Stimulated activated naive CD8-positive, alpha-beta T cell treated with anti-CD3 and anti-CD28 coated beads, Interleukin-15, Interleukin-2, amounts not matched to agents 100 U/mL and 50 U/mL, for 24 hours (primary cell): ENCODE results near the gene XRCC4.

ENCODE experiments used
- ATAC-seq: fragments of 150-1000 bp; cut with Tn5 transposase; one replicate; pipeline ENCODE4 v1.10.0; 2021
- DNase-seq: peaks from one replicate; pipeline ENCODE4 v3.0.0; 2021

The XRCC4 gene

DNA sequence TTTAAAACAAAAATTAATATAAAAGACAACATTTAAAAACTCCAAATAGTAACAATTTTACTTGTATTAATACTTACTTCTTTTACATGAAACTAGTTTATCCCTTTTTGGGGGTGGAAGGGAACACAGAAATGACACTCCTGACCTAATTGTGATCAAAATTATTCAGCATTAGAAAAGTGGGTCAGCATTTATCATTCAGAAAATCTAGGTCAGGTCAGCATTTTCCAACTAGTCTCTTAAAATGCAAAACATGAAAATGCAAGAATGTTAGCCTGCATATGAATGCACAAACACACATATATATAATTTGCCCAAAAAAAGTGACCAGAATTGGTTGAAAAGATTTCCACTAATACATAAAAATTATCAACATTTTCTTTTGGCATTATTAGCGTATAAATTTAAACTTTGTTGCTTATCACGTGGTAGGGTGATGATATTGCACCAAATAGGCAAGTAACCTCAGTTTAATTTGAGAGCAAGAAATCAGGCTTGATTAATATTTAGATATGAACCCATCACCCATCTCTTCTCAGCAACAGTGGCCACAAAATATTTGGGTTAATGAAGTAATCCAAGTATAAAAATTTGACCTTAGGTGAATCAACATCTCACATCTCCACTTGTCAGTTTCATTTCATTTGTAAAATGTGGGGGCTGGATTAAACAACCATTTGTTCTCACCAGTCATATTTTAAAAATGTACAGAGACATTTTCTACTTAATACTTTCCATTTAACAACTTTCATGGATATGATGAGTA, 5.9 kb upstream of the XRCC4 start:
- DNase-seq, result no peak
- no peak for ATAC-seq

DNA sequence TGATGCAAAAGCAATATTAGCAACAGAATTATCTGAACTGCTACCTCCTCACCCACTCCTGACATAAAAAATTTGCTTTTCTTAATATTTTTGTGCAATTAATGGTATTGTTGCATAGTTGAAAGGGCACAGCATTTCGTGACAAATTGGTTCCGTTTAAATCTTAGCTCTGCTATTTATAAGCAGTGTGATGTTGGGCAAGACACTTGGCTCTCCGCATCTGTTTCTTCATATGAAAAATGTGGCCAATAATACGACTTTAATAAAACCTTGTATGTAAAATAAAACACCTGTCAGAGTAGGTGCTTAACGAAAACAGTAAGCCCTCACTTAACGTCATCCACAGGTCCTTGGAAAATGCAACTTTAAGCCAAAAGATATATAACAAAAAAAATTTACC, 4.4 kb upstream of the XRCC4 start:
- ATAC-seq (no peak), DNase-seq (no peak)

DNA sequence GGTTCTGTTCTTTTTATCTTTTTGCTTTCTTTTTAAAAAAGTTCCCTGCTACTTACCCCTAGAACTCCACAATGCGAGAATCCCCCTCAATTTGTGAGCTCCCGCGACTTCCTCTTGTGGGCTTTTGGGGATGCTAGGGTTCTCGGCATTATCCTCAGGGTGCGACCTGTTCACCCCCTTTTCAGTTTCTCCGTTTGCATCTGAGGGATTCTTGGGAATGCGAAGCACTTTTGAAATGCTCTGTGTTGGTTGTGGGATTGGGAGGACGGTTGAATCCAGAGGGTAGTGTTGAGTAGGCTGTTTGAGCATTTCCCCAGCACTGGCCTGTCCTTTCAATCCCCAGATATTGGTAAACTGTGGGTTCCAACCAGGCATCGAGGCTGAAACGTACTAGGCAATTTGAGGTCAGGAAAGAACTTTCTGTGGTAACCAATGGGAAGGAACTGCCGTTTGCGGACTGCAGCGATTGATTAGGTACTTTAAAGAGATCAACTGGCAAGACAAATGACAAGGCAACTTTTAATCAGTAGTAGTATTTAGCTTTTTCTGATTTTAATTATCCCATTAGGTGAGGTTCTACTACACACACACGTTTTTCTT, 415 bp downstream of the XRCC4 start:
- no peak for DNase-seq
- ATAC-seq, result no peak

DNA sequence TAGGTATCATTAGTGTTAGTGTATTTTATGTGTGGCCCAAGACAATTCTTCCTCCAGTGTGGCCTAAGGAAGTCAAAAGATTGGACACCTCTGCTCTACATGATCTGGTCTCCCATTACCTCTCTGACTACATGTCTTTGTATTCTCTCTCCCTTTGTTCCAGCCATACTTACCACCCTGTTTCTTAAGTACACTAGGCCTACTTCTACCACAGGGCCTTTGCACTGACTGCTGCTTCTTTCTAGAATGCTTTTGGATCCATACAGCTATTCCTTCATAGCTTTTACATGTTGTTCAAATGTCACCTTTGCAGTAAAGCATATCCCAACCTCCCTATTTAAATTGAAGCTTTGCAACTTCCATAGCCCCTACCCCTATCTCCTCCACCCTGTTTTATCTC, 5.4 kb downstream of the XRCC4 start:
- no peak for DNase-seq
- ATAC-seq, result no peak

DNA sequence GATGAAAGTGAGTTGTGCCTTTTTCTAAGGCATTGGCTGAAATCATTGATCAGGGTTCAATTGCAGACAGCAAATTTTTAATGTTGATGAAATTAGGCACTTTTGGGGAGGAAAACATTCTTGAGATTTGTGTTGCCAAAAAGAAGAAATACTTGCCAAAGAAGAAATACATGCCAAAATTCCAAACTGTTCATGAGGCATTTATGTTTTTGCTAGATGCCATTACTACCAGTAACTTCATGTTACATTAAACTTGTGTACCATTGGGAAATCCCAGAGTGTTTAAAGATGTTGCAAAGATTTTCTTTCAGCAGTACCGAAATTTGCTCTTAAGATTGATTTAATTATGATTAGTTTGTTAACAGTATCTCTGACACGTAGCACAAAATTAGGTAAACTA, 7.0 kb downstream of the XRCC4 start:
- ATAC-seq (no peak), DNase-seq (no peak)

DNA sequence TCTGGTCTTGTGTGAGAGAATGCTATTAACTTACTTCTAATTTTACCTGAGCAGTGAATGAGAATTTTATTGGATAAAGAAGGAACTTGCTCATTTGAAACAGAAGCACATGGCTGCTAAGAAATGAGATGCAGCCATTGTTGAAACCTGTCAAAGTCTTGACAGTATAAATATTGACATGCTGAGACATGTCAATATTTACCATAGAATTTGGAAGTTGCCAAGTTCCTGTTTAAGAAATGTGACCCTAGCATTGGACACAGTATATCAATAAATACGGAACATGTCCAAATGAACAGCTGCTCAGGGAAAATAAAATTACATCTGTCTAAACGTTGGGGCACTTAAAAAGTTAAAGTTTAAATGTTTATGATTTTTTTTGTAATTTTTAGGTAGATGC, 7.8 kb downstream of the XRCC4 start:
- DNase-seq (no peak), ATAC-seq (no peak)

DNA sequence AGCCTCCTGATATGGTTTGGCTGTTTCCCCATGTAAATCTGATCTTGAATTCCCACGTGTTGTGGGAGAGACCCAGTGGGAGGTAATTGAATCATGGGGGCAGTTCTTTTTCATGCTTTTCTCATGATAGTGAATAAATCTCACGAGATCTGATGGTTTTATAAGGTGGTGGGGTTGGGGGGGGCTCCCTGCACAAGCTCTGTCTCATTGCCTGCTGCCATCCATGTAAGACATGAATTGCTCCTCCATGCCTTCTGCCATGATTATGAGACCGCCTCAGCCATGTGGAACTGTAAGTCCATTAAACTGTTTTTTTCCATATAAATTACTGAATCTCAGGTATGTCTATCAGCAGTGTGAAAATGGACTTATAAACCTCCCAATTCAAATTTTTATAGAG, 12.8 kb downstream of the XRCC4 start:
- DNase-seq, result no peak
- no peak for ATAC-seq

DNA sequence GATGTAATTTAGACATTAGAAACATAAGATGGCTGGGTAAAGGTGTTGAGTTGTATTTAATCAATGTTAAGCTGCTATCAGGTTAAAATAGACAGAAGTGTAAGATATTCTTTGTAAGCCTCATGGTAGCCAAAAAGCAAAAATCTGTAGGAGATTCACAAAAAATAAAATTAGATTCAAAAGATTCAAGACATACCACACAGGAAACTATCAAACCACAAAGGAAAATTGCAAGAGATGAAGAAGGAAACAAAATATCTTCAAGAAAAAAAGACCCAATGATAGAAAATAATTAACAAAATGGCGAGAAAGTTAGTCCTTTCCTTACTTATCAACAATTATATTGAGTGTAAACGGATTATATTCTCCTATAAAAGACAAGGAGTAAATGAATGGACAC, 15.3 kb downstream of the XRCC4 start:
- ATAC-seq (no peak), DNase-seq (no peak)

DNA sequence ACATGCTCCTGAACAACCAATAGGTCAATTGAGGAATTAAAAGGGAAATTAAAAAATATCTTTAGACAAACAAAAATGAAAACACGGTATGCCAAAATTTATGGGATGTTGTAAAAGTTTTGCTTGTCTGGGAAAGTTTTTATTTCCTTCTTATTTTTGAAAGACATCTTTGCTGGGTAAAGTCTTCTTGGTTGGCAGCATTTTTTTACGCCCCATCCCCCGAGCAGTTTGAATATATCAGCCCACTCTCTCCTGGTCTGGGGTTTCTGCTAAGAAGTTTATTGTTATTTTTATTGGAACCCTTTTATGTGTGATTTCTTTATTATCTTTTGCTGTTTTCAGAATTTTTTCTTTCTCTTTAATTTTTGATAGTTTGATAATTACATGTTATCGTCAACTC, 16.3 kb downstream of the XRCC4 start:
- ATAC-seq (no peak), DNase-seq (no peak)

DNA sequence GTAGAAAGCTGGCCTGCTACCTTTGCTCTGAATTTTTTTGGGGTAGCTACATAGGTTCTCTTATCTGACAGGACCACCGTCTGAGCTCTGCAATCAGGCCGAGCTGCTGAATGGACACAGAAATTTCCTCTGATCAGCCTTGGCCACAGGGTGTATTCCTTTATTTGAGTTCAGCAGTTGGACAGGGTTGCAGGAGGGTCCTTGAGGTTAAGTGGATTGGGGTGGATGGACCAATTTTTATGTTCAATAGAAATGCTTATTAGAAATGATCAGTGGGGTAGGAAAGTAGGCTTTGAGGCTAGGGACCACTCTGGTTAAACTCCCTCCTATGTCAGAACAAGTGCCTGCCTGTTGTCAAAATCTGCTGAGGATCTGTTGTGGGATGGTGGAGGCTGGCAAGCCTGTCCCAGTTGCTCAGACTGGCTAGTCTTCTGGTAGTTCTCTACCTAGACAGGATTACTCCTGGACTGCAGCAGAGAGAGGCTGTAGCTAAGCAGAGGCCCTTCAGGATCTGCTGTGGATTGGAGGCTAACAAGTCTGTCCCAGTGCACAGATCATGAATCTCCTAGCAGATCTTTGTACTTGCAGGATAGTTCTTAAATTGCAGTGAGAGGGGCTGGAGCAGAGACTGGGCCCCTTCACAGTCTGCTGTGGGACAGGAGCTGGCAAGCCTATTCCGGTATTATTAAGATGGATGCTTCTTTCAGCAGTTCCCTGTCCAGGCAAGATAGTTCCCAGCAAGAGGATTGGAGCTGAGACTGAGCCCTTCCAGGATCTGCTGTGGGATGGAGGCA, 18.0 kb downstream of the XRCC4 start:
- no peak for ATAC-seq
- no peak for DNase-seq

DNA sequence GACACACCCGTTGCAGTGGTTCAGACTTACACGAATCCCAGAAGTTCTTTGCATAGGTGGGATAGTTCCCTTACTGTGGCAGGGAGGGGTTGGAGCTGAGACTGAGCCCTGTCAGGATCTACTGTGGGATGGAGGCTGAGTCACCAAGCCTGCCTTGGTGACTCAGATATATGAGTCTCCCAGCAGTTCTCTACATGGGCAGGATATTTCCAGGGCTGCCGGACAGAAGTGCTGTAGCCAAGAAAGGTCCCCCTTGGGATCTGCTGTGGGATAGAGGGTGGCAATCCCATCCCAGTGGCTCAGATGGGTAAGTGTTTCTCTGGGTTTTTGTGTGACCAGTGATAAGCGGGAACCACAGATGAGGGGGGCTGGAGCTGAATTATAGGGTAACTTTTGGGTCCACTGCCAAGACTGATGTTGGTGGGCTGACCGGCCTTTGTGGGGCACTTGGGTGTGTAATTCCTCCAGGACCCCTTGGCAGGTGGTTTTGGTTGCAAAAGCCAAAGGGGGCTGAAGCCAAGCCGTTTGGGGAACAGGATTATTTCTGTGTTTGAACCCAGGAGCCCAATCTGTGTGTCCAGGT, 18.7 kb downstream of the XRCC4 start:
- DNase-seq (no peak), ATAC-seq (no peak)

DNA sequence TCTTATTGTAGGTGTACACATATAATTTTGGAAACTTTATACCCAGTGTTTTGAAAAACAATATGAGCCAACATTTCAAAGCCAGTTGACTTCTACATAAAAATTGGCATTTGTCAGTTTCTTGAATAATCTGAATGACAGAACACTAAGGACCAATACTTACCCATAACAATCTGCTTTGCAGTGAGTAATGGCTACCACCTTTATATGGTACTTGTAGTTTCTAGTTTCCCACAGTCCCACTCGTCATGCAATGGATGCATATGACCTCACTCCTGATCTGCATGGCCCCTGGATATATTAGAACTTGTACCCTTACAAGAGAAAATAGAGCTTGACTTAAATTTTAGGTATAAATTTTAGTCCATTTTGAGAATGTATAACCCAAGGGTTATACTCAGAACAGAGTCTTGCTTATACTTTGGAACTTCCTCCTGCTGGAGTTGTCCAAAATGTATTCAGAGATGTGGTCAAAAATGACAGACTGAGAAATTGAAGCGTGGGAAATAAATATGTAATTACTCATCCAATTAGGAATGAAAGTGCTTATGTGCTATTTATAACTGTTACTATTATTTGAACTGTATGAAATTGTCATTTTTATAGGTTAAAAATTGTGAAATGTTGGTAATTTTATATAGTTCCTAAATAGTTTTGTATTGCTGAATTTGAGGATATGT, 19.5 kb downstream of the XRCC4 start:
- DNase-seq (no peak), ATAC-seq (no peak)

DNA sequence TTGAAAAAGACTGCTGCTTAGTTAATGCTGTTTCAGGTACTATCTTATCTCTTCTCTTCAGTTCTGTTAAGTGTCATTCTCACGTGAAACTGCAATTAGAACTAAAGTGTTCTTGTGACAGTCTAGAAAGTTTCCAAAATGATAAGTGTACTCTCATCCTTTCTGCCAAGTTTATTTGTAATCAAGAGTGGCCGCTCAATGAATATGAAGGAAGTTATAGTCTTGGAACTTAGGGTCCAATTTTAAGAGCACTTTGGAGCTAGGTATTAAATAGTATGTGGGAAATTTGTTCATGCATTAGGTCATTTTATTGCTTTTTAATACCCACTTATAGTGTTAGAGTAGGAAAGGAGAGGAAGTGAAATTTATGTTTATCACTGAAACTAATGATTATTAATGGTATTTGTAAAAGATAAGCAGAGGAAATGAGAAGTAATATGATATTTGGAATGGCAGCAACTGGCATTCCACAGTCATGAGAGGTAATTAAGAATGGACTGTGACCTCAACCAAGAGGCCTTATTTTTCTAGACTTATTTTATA, 20.4 kb downstream of the XRCC4 start:
- DNase-seq (no peak), ATAC-seq (no peak)

DNA sequence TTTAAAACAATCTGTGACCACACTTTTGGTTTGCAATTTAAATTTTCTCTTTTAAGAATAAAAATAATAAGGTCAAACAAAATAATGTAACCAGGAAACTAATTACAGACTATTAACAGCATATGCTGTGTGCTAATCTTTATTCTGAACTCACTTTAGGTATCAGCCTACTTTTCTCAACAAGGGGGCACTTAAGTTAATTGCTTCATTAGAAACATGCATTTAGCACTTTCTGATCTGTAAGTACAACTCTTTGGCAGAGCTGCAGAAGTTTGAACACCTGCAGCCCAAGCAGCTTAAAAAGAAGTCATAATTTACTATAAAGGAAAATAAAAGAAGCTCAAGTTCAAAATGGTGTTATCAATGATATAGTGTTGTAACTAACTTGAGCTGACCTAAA, 21.7 kb downstream of the XRCC4 start:
- DNase-seq (no peak), ATAC-seq (no peak)

DNA sequence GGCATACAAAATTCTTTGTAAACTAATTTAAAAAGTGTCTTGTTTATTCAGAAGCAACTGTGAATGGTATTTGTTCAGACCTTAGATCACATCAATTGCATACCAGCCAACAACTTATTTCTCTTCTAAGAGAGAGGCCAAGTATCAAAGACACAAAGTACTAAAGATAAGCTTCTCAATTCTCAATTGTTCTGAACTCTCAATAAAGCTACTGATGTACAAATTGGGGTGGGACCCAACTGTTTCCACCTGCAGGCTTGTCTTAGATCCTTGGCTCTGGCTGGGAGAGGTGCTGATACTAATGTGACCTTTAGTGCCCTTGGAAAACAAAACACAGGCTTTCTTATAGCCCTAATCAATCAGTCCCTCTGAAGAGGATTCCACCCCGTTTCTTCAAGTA, 22.1 kb downstream of the XRCC4 start:
- no peak for ATAC-seq

DNA sequence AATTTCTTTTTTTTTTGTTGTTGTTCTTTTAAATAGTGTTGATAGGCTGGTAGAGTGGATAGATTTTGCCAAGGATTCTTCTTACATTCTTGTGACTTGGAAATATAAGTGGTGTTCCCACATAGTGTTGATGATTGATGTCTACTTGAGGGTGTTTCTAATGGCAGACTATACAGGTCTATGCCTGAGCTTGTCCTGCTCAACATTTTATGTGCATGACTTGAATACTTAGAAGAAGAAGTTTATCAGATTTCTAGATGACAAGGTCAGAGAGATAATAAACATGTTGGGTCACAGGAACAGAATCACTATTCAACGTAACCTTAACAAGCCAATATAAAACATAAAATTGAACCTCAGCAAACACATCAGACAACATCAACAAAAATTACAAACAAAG, 24.2 kb downstream of the XRCC4 start:
- DNase-seq (no peak), ATAC-seq (no peak)

More for the DNA sequence above, 22.1 kb downstream of the XRCC4 start:
- no peak for DNase-seq

DNA sequence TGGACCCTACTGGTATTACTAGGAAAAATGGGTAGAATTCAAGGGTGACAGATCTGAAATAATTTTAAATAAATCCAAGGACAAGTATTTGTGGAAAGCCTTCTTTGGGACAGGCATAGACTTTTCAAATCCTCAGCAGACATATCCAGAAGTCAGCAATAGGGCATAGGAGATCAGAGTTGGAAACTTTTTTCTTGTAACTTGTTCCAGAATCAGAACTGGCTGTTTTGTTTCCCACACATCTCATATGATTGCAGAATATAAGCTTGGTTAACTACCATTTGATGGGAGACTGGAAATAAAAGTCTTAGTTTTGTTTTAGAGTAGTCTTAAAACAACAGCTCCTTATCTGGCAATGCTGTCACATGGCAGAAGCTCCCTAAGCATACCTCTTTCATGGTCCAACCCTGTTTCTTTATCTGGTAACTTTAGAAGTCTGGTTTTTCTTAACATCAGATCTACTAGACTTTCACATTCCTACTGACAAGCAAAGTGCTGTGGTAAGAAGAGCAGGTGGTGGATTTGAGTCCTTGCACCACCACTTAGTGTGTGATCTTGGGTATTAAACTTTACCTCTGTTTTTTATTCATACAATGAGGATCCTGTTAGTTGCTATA, 25.1 kb downstream of the XRCC4 start:
- DNase-seq, result no peak
- ATAC-seq, result no peak

DNA sequence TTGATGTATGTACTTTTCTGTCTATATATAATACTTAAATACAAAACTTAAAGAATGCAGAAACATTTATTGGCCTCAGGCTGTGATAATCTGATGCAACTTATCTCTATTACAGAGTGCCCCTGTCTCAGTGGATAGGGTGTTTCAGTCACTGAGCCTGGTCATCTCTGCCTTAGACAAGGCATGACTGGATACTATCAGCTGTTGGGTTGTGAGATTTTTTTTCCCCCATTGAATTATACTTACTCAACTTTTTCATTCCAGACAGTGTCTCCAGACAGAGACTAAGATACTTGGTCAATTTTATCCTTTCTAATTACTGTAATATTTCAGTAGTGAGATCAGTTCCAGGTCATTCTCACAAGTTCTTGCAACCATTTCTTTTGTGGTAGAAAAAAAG, 26.7 kb downstream of the XRCC4 start:
- DNase-seq (no peak), ATAC-seq (no peak)

DNA sequence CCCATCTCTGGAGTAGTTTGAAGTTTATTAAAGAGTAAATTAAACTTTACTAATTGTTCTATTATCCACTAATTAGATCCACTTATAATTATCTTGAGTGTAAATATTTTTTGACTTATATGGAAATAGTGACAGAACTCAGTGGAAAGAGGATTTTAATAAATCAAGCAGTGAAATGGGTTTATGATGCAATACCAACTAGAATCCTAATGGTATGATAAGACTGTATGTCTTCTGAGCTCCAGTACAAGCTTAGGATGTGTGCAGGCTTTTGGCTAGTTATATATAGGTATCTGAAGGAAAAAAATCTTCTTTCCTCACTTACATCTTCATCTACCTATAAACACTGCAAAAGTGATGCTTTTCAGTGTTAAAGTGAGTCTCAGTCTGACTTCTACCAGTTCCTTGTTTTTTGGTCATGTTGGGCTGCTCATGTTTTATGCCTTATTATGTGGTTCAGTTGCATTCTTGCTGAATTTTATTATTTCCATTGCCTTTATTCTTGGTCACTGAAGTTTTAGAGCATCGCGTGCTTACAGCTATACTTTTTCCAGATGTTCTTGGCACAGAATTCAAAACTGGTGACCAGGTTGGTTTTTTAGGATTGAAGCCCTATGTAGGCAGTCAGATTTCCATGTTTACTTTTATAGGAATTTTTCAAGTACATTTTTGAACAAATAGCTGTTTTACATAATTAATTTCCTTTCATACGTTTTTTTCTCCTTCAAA, 30.5 kb downstream of the XRCC4 start:
- no peak for DNase-seq

DNA sequence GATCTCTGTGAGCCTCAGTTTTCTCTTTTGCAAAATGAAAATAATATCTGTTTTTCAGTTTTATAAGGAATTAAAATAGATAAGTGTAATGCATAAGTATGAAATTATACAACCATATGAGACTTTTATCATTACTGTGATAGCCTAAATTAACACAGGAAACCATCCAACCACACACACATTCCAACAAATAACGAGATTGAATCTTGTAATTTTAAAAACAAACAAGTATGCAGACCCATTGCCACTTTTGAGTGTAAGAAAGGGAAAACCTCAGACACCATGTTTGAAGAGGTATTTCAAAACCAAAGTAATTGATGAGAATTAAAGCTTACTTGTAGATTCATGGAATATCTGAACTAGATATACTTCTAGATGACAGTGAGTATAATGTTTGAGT, 32.0 kb downstream of the XRCC4 start:
- no peak for DNase-seq
- ATAC-seq, result no peak

More for the DNA sequence above, 30.5 kb downstream of the XRCC4 start:
- ATAC-seq, result no peak

DNA sequence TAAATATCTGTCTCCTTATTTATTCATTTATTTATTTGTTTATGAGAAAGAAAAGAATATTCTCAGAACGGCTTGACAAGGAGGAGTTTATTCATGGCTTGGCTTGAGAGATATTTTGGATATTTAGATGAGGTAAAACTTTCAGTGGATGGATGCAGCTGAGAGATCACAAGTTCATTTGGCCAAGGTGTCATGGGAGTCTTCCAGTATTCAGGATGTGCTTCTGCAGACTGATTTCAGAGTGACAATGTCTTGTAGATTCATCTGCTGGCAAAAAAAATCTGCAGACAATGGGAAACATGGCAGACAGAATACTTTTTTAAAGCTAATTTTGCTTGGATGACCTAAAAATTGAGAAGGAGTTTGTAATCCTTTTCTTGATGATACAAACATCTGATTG, 38.5 kb downstream of the XRCC4 start:
- DNase-seq (no peak), ATAC-seq (no peak)
